HCT116 (cell line): ENCODE results near the gene LRRK2. TPM values are rescaled to one million over a fixed set of nuclear protein-coding genes. Genes with fewer than 3 reads are reported as not detected.

Source experiments
- ATAC-seq: fragments of 200-7000 bp; cut with Tn5 transposase; 2 replicates; pipeline ENCODE4 v1.9.1; 2020; ENCODE audit warnings: mild to moderate bottlenecking, moderate library complexity
- BruUV-seq: library from RNA; stranded (reverse); fragments of 400-500 nt; replicated peaks from 2 replicates; lab custom pipeline; 2021; lab: Mats Ljungman, UMichigan
- CTCF ChIA-PET: fragments of 300-600 bp; sonication (Branson Sonifier 250); formaldehyde crosslinking; loops from one replicate; lab custom pipeline; 2021; ENCODE audit warnings: antibody characterized with exemption; lab: Charles Lee
- POLR2A ChIA-PET: fragments of 300-600, 350-600 bp; sonication (Branson Sonifier 250); formaldehyde crosslinking; loops from one replicate; lab custom pipeline; 2021; ENCODE audit warnings: antibody characterized with exemption; lab: Charles Lee
- RAD21 ChIA-PET, 2 experiments: fragments of 300-600 bp; sonication (Branson Sonifier 250); formaldehyde crosslinking; loops; one replicate each; lab custom pipeline; 2023; ENCODE audit warnings: low total read pairs in 2 of 2; ENCODE audit not compliant: uncharacterized antibody in 2 of 2, unreplicated experiment in 2 of 2, low non-redundant PET in 1 of 2; lab: Charles Lee
- DNase-seq: peaks from one replicate; pipeline ENCODE4 v3.0.0-alpha.2; 2010; ENCODE audit warnings: low read depth, low spot score
- H2AFZ ChIP-seq: fragments of 200-600 bp; shearing (Covaris generic), sonication (generic); 2 replicates; pipeline ENCODE4 v1.6.1; 2017; ENCODE audit warnings: low read depth, mixed run types, mixed read lengths, antibody characterized with exemption, low read length; ENCODE audit not compliant: poor library complexity, severe bottlenecking
- H3K27ac ChIP-seq: 2 replicates; pipeline ENCODE4 v1.5.1; 2012; ENCODE audit warnings: low read depth, low read length
- H3K27me3 ChIP-seq: fragments of 200-600 bp; sonication (generic); 2 replicates; pipeline ENCODE4 v1.6.1; 2016; ENCODE audit warnings: mixed run types, low read length, mixed read lengths; ENCODE audit not compliant: insufficient read depth
- H3K36me3 ChIP-seq, 2 experiments: fragments of 200-500 bp in 1 of 2; fragments of 200-600 bp in 1 of 2; sonication (Bioruptor generic) in 1 of 2; sonication (generic) in 1 of 2; 2 replicates each; pipeline versions ENCODE4 v1.5.1 to v1.6.1; 2014 to 2016; ENCODE audit warnings: low read length in 2 of 2, inconsistent platforms in 1 of 2, mixed read lengths in 1 of 2, mixed run types in 1 of 2; ENCODE audit not compliant: insufficient read depth in 2 of 2, control insufficient read depth in 1 of 2
- H3K4me1 ChIP-seq, 2 experiments: fragments of 200-600 bp in 1 of 2; sonication (generic) in 1 of 2; 2 replicates each; pipeline versions ENCODE4 v1.5.1 to v1.6.1; 2012 to 2017; ENCODE audit warnings: low read length in 2 of 2, inconsistent platforms in 1 of 2, mild to moderate bottlenecking in 1 of 2, mixed read lengths in 1 of 2, mixed run types in 1 of 2, moderate library complexity in 1 of 2; ENCODE audit not compliant: insufficient read depth in 2 of 2, control insufficient read depth in 1 of 2
- H3K4me2 ChIP-seq: fragments of 200-600 bp; sonication (generic); 2 replicates; pipeline ENCODE4 v1.6.1; 2017; ENCODE audit warnings: mixed run types, low read length, mixed read lengths
- H3K4me3 ChIP-seq, 2 experiments: fragments of 200-600 bp in 1 of 2; sonication (generic) in 1 of 2; replicated peaks in 1 of 2; 2 replicates each; pipeline ENCODE4 v1.5.1; 2011 to 2016; ENCODE audit warnings: low read length in 2 of 2, control low read depth in 1 of 2, low read depth in 1 of 2, mild to moderate bottlenecking in 1 of 2, mixed read lengths in 1 of 2, mixed run types in 1 of 2
- H3K79me2 ChIP-seq: fragments of 200-600 bp; sonication (generic); 2 replicates; pipeline ENCODE4 v1.6.1; 2017; ENCODE audit warnings: mild to moderate bottlenecking, mixed run types, low read length, moderate library complexity, mixed read lengths; ENCODE audit not compliant: insufficient read depth
- H3K9ac ChIP-seq: fragments of 200-600 bp; sonication (generic); 2 replicates; pipeline ENCODE4 v1.6.1; 2016; ENCODE audit warnings: low read length, mixed read lengths
- H3K9me2 ChIP-seq: fragments of 200-600 bp; sonication (generic), shearing (Covaris generic); 2 replicates; pipeline ENCODE4 v1.6.1; 2017; ENCODE audit warnings: mixed run types, mild to moderate bottlenecking, moderate library complexity; ENCODE audit not compliant: insufficient read depth
- H3K9me3 ChIP-seq, 2 experiments: fragments of 200-500 bp in 1 of 2; fragments of 200-600 bp in 1 of 2; sonication (Bioruptor generic) in 1 of 2; sonication (generic) in 1 of 2; 2 replicates each; pipeline ENCODE4 v1.6.1; 2014 to 2017; ENCODE audit warnings: low read length in 2 of 2, mixed read lengths in 2 of 2, inconsistent platforms in 1 of 2, low read depth in 1 of 2, mild to moderate bottlenecking in 1 of 2, mixed run types in 1 of 2, moderate library complexity in 1 of 2; ENCODE audit not compliant: control insufficient read depth in 1 of 2, insufficient read depth in 1 of 2
- H4K20me1 ChIP-seq: fragments of 200-600 bp; sonication (generic), shearing (Covaris generic); 2 replicates; pipeline ENCODE4 v1.6.1; 2017; ENCODE audit warnings: mixed run types, mild to moderate bottlenecking, moderate library complexity; ENCODE audit not compliant: insufficient read depth
- CTCF ChIP-seq, 3 experiments: fragments of 200-600 bp in 1 of 3; sonication (generic) in 1 of 3; IDR thresholded peaks in 2 of 3; conservative IDR thresholded peaks in 1 of 3; 2 replicates each; pipeline ENCODE4 v1.5.1; 2012 to 2017; ENCODE audit warnings: low read depth in 2 of 3, low read length in 2 of 3, antibody characterized with exemption in 1 of 3, borderline replicate concordance in 1 of 3, control low read depth in 1 of 3, mild to moderate bottlenecking in 1 of 3, mixed read lengths in 1 of 3, mixed run types in 1 of 3, moderate library complexity in 1 of 3; ENCODE audit not compliant: insufficient read depth in 1 of 3
- EZH2 ChIP-seq: fragments of 200-600 bp; sonication (generic); IDR thresholded peaks from 2 replicates; pipeline ENCODE4 v1.6.1; 2017; ENCODE audit warnings: antibody characterized with exemption, mixed run types
- EZH2phosphoT487 ChIP-seq: fragments of 200-600 bp; IDR thresholded peaks from 2 replicates; pipeline ENCODE4 v1.6.1; 2018; ENCODE audit warnings: antibody characterized with exemption, borderline replicate concordance
- FOSL1 ChIP-seq: IDR thresholded peaks from 2 replicates; pipeline ENCODE4 v1.6.1; 2012; ENCODE audit warnings: low read depth
- JUND ChIP-seq: IDR thresholded peaks from 2 replicates; pipeline ENCODE4 v1.6.1; 2012
- MAX ChIP-seq: IDR thresholded peaks from 2 replicates; pipeline ENCODE4 v1.6.1; 2012
- POLR2A ChIP-seq: IDR thresholded peaks from 2 replicates; pipeline ENCODE4 v1.7.0; 2011; ENCODE audit warnings: borderline replicate concordance; ENCODE audit not compliant: insufficient read depth, insufficient read length; ENCODE audit errors: extremely low read depth
- POLR2AphosphoS5 ChIP-seq: IDR thresholded peaks from 2 replicates; pipeline ENCODE4 v1.6.1; 2011; ENCODE audit warnings: mild to moderate bottlenecking, low read depth, low read length, moderate library complexity
- RAD21 ChIP-seq: IDR thresholded peaks from 2 replicates; pipeline ENCODE4 v1.6.1; 2012; ENCODE audit warnings: low read depth, mild to moderate bottlenecking
- REST ChIP-seq: IDR thresholded peaks from 2 replicates; pipeline ENCODE4 v1.6.1; 2012; ENCODE audit warnings: low read depth
- SIN3A ChIP-seq: IDR thresholded peaks from 2 replicates; pipeline ENCODE4 v1.6.1; 2012; ENCODE audit warnings: low read depth
- YY1 ChIP-seq: IDR thresholded peaks from 2 replicates; pipeline ENCODE4 v1.6.1; 2011; ENCODE audit warnings: low read length, low read depth, moderate library complexity, mild to moderate bottlenecking; ENCODE audit not compliant: insufficient replicate concordance; ENCODE audit errors: extremely low read depth
- ZNF274 ChIP-seq: fragments of 200-500 bp; sonication (Bioruptor generic); IDR thresholded peaks from 2 replicates; pipeline ENCODE4 v1.6.1; 2014; ENCODE audit warnings: mild to moderate bottlenecking, low read depth, low read length, inconsistent platforms
- intact Hi-C: fragments of 100-400 bp; cut with micrococcal nuclease; formaldehyde crosslinking; loops from 2 replicates; pipeline ENCODE4 v1.10.0; 2022
- total RNA-seq: library from RNA; stranded (reverse); gene quantifications from one replicate; pipeline ENCODE4 v1.2.1, GENCODE V29; 2021; ENCODE audit not compliant: unreplicated experiment

LRRK2 gene
- total RNA-seq, 1 experiment from 2014 or later, result 0.20 TPM

GRCh38 chr12:40271981-40272664, 47.3 kb downstream of the LRRK2 start:
- RAD21 ChIA-PET, result no interaction called here
- no peak overlapping the region for H2AFZ ChIP-seq
- intact Hi-C loops, result no loop called here
- ATAC-seq, result no peak
- no peak for TF ChIP-seq REST
- TF ChIP-seq EZH2phosphoT487, result no peak
- no peak for TF ChIP-seq MAX
- TF ChIP-seq POLR2AphosphoS5, result no peak
- no peak for TF ChIP-seq YY1
- TF ChIP-seq RAD21, result no peak
- TF ChIP-seq EZH2, result no peak
- no peak for TF ChIP-seq FOSL1
- TF ChIP-seq CTCF (IDR thresholded peaks at IDR 0.05 in 2 of 3, conservative IDR thresholded peaks at IDR 0.05 in 1 of 3; ENCODE audit: borderline replicate concordance in 1 of 3, insufficient read depth in 1 of 3, low read depth in 2 of 3, low read length in 2 of 3), result no peak
- no peak for TF ChIP-seq SIN3A
- no peak for TF ChIP-seq ZNF274
- TF ChIP-seq JUND, result no peak
- no peak for TF ChIP-seq POLR2A
- TF ChIP-seq, all 23 proteins: peak for 0
- H3K27ac ChIP-seq, result no peak overlapping the region
- BruUV-seq, result no TSS peak
- H3K4me2 ChIP-seq, result no peak overlapping the region
- H3K9me3 ChIP-seq, result no peaks in the 10 kb centered on the region
- no peak overlapping the region for H3K4me3 ChIP-seq
- H3K27me3 ChIP-seq, result no peaks in the 10 kb centered on the region
- no peaks in the 10 kb centered on the region for H3K79me2 ChIP-seq
- no peaks in the 10 kb centered on the region for H3K9me2 ChIP-seq
- no peaks in the 10 kb centered on the region for H4K20me1 ChIP-seq
- ChIA-PET CTCF (no interaction called here), POLR2A (no interaction called here)
- H3K36me3 ChIP-seq, result no peaks in the 10 kb centered on the region
- H3K4me1 ChIP-seq, result no peaks in the 10 kb centered on the region
- no peak overlapping the region for H3K9ac ChIP-seq
- DNase-seq, result no peak
